ENCODE measurements around the gene HOXB9. TPM values are rescaled to one million over a fixed set of nuclear protein-coding genes. Genes with fewer than 3 reads are reported as not detected.
A peak's percentile ranks its signal among the peaks of the same experiment; 100 is the strongest.

Gene HOXB9
- total and polyA plus RNA-seq, 10 of the 15 experiments (the other 5 are each of a cell fraction or from before 2014, with no cell fraction given): 0.01 to 0.49 (median 0.09) TPM; not detected in 5

GRCh38 chr17:48610282-48611211 is 15.6 kb downstream of the HOXB9 start, which contains the start of gene HOXB7 (continued):
- no peak for TF ChIP-seq IRF5 (IDR thresholded peaks at IDR 0.05; ENCODE audit: borderline replicate concordance)
- no peak for TF ChIP-seq MLLT1 (IDR thresholded peaks at IDR 0.05)
- no peak for TF ChIP-seq HCFC1 (IDR thresholded peaks at IDR 0.05; ENCODE audit: low read length)
- TF ChIP-seq RB1 (IDR thresholded peaks at IDR 0.05; ENCODE audit: borderline replicate concordance): no peak; the same call in 1 of the 2 replicates
- TF ChIP-seq EZH2 (IDR thresholded peaks at IDR 0.05; ENCODE audit: borderline replicate concordance, control insufficient read depth, low read depth, low read length): no peak
- TF ChIP-seq BHLHE40 (IDR thresholded peaks at IDR 0.05; ENCODE audit: borderline replicate concordance in 1 of 2, low read depth in 2 of 2, low read length in 1 of 2): peak in 1 of 2 experiments; percentile 61; a peak in 2 of 4 replicates
- TF ChIP-seq CEBPB (IDR thresholded peaks at IDR 0.05; ENCODE audit: borderline replicate concordance in 1 of 2, low read depth in 2 of 2, low read length in 2 of 2): no peak
- no peak for TF ChIP-seq PML (IDR thresholded peaks at IDR 0.05; ENCODE audit: low read length)
- TF ChIP-seq PRDM15 (CRISPR knock-in tag; IDR thresholded peaks at IDR 0.05): no peak
- TF ChIP-seq WRNIP1 (IDR thresholded peaks at IDR 0.05; ENCODE audit: borderline replicate concordance, low read depth, low read length): no peak
- TF ChIP-seq ZBED1 (IDR thresholded peaks at IDR 0.05; ENCODE audit: borderline replicate concordance): no peak
- TF ChIP-seq POLR2AphosphoS5 (IDR thresholded peaks at IDR 0.05; ENCODE audit: low read length): no peak
- no peak for TF ChIP-seq ATF2 (IDR thresholded peaks at IDR 0.05; ENCODE audit: low read length)
- 0 out of 4 replicates have a peak, but pooled peaks of 1 of the 2 experiments have one; percentile 5 for TF ChIP-seq SRF (IDR thresholded peaks at IDR 0.05; ENCODE audit: low read depth in 2 of 2, low read length in 2 of 2)
- no peak for TF ChIP-seq ZNF274 (IDR thresholded peaks at IDR 0.05; ENCODE audit: insufficient read depth, insufficient read length)
- TF ChIP-seq FOXM1 (IDR thresholded peaks at IDR 0.05; ENCODE audit: low read depth, low read length): no peak
- TF ChIP-seq CBX3 (IDR thresholded peaks at IDR 0.05; ENCODE audit: borderline replicate concordance, low read depth): no peak
- peak; percentile 67 for TF ChIP-seq FOS (IDR thresholded peaks at IDR 0.05; ENCODE audit: borderline replicate concordance, extremely low read depth, insufficient read length)
